ENCODE measurements around the gene RAB11B. TPM values are rescaled to one million over a fixed set of nuclear protein-coding genes. Genes with fewer than 3 reads are reported as not detected.
A peak's percentile ranks its signal among the peaks of the same experiment; 100 is the strongest.
"Not testable (repeated sequence)": the region's sequence is repeated elsewhere in the genome, so short reads cannot be mapped to it uniquely, and the experiment has no call there.

The RAB11B gene
- total and polyA plus RNA-seq, 9 donors: 20.8 to 142 (median 102) TPM

DNA sequence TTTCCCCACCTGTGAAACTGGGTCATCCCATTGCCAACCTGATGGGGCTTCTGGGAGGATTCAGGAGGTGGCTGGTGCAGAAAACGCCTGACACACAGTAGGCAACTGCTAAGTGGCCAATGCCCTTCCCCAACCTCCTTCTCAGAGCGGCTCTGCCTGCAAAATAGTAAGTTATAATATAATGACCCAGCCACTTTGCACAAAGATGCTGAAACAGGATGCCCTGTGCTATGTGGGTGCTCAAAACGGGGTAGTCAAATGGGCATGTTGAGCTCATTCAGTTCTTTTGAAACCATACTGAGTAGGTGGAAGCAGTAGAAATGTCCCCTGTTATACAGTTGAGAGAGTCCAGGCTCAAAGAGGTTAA lies 23.5 kb downstream of the RAB11B start:
- whole genome bisulfite sequencing, 3 donors: 11 to 21% (median 14%) methylated on average over 3 of the region's 3 CpGs
- Histone ChIP-seq H3K4me3 (peak overlapping the region; percentile 67), H3K27me3 (no peaks in the 10 kb centered on the region), H3K9me3 (no peaks in the 10 kb centered on the region), H3K27ac (no peak overlapping the region), H3K36me3 (no peaks in the 10 kb centered on the region), H3K4me1 (ENCODE audit: insufficient read depth) (peaks cover 5% of the 10 kb centered on the region)
- intact Hi-C loops (cut with DNase I): loop anchor here in 2 of 4 donors (2.0 to 5.0 kb wide), 2 partner anchors 31 to 94 kb away; partner anchors contain the start of gene HNRNPM (in 1 of the 2)
- no peak for DNase-seq
- TF ChIP-seq, protein P1, sequence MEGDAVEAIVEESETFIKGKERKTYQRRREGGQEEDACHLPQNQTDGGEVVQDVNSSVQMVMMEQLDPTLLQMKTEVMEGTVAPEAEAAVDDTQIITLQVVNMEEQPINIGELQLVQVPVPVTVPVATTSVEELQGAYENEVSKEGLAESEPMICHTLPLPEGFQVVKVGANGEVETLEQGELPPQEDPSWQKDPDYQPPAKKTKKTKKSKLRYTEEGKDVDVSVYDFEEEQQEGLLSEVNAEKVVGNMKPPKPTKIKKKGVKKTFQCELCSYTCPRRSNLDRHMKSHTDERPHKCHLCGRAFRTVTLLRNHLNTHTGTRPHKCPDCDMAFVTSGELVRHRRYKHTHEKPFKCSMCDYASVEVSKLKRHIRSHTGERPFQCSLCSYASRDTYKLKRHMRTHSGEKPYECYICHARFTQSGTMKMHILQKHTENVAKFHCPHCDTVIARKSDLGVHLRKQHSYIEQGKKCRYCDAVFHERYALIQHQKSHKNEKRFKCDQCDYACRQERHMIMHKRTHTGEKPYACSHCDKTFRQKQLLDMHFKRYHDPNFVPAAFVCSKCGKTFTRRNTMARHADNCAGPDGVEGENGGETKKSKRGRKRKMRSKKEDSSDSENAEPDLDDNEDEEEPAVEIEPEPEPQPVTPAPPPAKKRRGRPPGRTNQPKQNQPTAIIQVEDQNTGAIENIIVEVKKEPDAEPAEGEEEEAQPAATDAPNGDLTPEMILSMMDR (IDR thresholded peaks at IDR 0.05): no peak
- TF ChIP-seq EP300 (IDR thresholded peaks at IDR 0.05) (no peak), POLR2A (IDR thresholded peaks at IDR 0.05) (no peak)

DNA sequence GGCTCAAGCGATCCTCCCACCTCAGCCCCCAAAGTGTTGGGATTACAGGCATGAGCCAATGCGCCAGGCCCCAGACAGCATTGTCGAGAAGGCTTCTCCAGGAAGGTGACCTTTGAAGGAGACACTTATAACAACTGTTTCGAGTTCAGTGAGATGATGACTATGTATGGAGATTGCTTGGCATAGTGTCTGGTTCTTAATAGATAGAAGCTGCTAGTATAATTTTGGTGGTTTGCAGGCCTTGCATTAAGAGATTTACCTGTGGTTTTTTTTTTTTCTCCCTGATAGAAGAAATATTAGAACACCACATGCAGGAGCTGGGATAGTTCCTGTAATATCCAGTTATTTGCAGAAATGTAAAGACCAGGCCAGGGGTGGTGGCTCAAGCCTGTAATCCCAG lies 26.6 kb downstream of the RAB11B start:
- Histone ChIP-seq H3K36me3 (no peaks in the 10 kb centered on the region), H3K4me3 (no peak overlapping the region), H3K9me3 (no peaks in the 10 kb centered on the region), H3K27me3 (no peaks in the 10 kb centered on the region), H3K4me1 (ENCODE audit: insufficient read depth) (peaks cover 5% of the 10 kb centered on the region), H3K27ac (no peak overlapping the region)
- TF ChIP-seq POLR2A (IDR thresholded peaks at IDR 0.05): no peak
- TF ChIP-seq EP300 (IDR thresholded peaks at IDR 0.05): no peak
- TF ChIP-seq, protein P1 (IDR thresholded peaks at IDR 0.05): no peak
- no peak for DNase-seq
- 65 to 76% (median 72%) methylated on average over 4 of the region's 4 CpGs for WGBS, 3 donors
- intact Hi-C loops (cut with DNase I): no loop called here

DNA sequence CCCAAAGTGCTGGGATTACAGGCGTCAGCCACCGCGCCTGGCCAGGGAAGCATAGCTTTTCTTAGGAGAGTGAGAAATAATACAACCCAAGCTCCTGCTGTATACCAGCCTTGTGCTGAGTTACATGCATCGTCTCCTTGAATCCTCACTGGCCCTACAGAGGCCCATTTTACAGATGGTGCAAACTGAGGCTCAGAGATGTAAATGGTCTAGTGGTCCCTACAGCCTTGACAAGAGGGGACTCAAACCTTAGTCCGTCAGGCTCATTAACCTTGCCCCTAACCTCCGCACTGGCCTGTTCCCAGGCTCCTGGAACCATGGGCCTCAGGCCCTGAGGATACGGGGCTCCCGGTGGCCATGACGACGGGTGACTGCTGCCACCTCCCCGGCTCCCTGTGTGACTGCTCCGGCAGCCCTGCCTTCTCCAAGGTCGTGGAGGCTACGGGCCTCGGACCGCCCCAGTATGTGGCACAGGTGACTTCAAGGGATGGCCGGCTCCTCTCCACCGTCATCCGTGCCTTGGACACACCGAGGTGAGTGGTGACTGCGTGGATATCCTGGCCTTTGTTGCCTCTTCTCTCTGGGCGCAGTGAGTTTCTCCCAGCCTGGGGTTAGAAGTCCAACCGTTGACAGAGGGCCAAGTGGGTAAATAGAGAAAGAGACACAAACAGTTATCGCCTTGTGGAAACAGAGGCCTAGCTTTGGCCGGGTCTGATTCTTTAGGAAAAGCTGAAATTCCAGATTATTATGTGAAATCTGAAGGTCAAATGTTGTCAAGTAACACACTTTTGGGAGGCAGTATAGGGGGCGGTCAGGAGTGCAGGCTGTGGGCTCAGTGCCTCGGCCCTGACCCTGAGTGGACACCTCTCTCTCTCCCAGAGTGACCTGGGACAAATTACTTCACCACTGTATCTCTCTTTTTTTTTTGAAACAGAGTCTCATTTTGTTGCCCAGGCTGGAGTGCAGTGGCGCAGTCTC lies 31.6 kb downstream of the RAB11B start:
- 82 to 89% (median 88%) methylated on average over 28 of the region's 28 CpGs for WGBS, 3 donors
- Histone ChIP-seq H3K27ac (no peak overlapping the region), H3K4me3 (no peak overlapping the region), H3K27me3 (no peaks in the 10 kb centered on the region), H3K36me3 (no peaks in the 10 kb centered on the region), H3K9me3 (no peaks in the 10 kb centered on the region), H3K4me1 (ENCODE audit: insufficient read depth) (peaks cover 4% of the 10 kb centered on the region)
- intact Hi-C loops (cut with DNase I): loop anchor here in 1 of 4 donors (10.0 kb wide), 1 partner anchor 73 kb away; no protein-coding TSS in a partner anchor
- TF ChIP-seq, protein P1 (IDR thresholded peaks at IDR 0.05): no peak
- TF ChIP-seq EP300 (IDR thresholded peaks at IDR 0.05): no peak
- no peak for TF ChIP-seq POLR2A (IDR thresholded peaks at IDR 0.05)
- no peak for DNase-seq

DNA sequence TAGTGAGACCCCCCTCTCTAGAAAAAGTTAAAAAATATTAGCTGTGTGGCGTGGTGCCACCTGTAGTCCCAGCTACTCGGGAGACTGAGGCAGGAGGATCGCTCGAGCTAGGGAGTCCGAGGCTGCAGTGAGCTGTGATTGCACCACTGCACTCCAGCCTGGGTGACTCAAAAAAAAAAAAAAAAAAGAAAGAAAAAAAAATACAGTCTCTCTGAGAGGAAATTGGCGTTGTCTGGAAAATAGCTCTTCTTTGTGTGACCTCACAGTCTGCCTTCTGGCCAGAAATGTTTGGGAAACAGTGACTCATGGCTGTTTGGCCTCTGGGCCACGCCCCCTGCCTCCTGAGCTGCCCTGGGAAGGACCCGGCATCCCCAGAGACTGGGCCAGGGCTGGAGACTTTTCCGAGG lies 33.7 kb downstream of the RAB11B start:
- intact Hi-C loops (cut with DNase I): loop anchor here in 1 of 4 donors (10.0 kb wide), 1 partner anchor 71 kb away; no protein-coding TSS in a partner anchor
- 17 to 24% (median 17%) methylated on average over 9 of the region's 9 CpGs for WGBS, 3 donors
- Histone ChIP-seq H3K36me3 (no peaks in the 10 kb centered on the region), H3K27ac (peak overlapping the region; percentile 22 to 59), H3K4me1 (ENCODE audit: insufficient read depth) (peaks cover 4% of the 10 kb centered on the region), H3K27me3 (no peaks in the 10 kb centered on the region), H3K9me3 (no peaks in the 10 kb centered on the region), H3K4me3 (no peak overlapping the region)
- DNase-seq: peak; percentile 88 to 97 (median 93)
- TF ChIP-seq POLR2A (IDR thresholded peaks at IDR 0.05) (no peak), EP300 (IDR thresholded peaks at IDR 0.05) (peak; percentile 81)
- TF ChIP-seq, protein P1 (IDR thresholded peaks at IDR 0.05): no peak

DNA sequence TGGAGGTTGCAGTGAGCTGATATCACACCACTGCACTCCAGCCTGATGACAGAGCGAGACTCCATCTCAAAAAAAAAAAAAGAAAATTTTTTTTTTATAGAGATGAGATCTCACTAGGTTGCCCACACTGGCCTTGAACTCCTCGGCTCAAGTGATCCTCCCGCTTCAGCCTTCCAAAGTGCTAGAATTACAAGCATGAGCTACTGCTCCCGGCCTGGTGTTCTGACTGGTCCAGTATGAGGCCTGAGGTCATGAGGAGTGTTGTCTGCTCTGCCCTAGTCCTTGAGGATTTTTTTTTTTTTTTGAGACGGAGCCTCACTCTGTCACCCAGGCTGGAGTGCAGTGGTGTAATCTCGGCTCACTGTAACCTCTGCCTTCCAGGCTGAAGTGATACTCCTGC lies 35.2 kb downstream of the RAB11B start:
- DNase-seq; H3K9me3 ChIP-seq; H3K27ac ChIP-seq; H3K27me3 ChIP-seq; H3K4me1 ChIP-seq (ENCODE audit: insufficient read depth); H3K4me3 ChIP-seq; H3K36me3 ChIP-seq: not testable (repeated sequence)
- intact Hi-C loops (cut with DNase I): loop anchor here in 1 of 4 donors (10.0 kb wide), 1 partner anchor 69 kb away; no protein-coding TSS in a partner anchor
- WGBS, 3 donors: 64 to 80% (median 74%) methylated on average over 6 of the region's 6 CpGs

Data from ovary (tissue), 9 donors.